IMR-90 (cell line): ENCODE data around the gene PRAF2. TPM values are rescaled to one million over a fixed set of nuclear protein-coding genes. Genes with fewer than 3 reads are reported as not detected.

Experiments
- ATAC-seq: fragments of 200-7000 bp; cut with Tn5 transposase; 2 replicates; pipeline ENCODE4 v1.9.1; 2020; ENCODE audit warnings: low read depth, mild to moderate bottlenecking, moderate library complexity
- BruUV-seq: library from RNA; stranded (reverse); fragments of 400-500 nt; replicated peaks from 2 replicates; lab custom pipeline; 2021; lab: Mats Ljungman, UMichigan
- CTCF ChIA-PET: fragments of 300-600 bp; formaldehyde crosslinking; extraction: SDS; loops from one replicate; lab custom pipeline; 2021; ENCODE audit warnings: antibody characterized with exemption; lab: Yijun Ruan, JAX
- POLR2A ChIA-PET: fragments of 300-600 bp; sonication (Branson Sonifier 250); formaldehyde crosslinking; loops from one replicate; lab custom pipeline; 2022; ENCODE audit warnings: antibody characterized with exemption; ENCODE audit not compliant: unreplicated experiment; lab: Charles Lee
- DNase-seq: peaks from one replicate; pipeline ENCODE4 v3.0.0; 2013
- H2AFZ ChIP-seq: replicated peaks from 2 replicates; pipeline ENCODE3; 2013; ENCODE audit warnings: low read length, mild to moderate bottlenecking; ENCODE audit not compliant: poor library complexity
- H2AK5ac ChIP-seq: 2 replicates; pipeline ENCODE4 v1.6.1; 2013; ENCODE audit warnings: low read depth, low read length, inconsistent platforms
- H2AK9ac ChIP-seq: replicated peaks from 2 replicates; pipeline ENCODE3; 2013; ENCODE audit warnings: mild to moderate bottlenecking, low read depth, low read length, moderate library complexity; ENCODE audit not compliant: poor library complexity
- H2BK120ac ChIP-seq: 2 replicates; pipeline ENCODE4 v1.6.1; 2013; ENCODE audit warnings: low read depth, low read length, inconsistent platforms
- H2BK15ac ChIP-seq: 3 replicates; pipeline ENCODE4 v1.6.1; 2013; ENCODE audit warnings: low read depth, low read length, inconsistent platforms
- H2BK20ac ChIP-seq: 2 replicates; pipeline ENCODE4 v1.6.1; 2013; ENCODE audit warnings: low read depth, mild to moderate bottlenecking, inconsistent platforms, low read length, moderate library complexity
- H2BK5ac ChIP-seq: 2 replicates; pipeline ENCODE4 v1.6.1; 2013; ENCODE audit warnings: mild to moderate bottlenecking, low read depth, low read length, inconsistent platforms; ENCODE audit not compliant: poor library complexity, severe bottlenecking
- H3K14ac ChIP-seq: replicated peaks from 2 replicates; pipeline ENCODE4 v1.6.1; 2013; ENCODE audit warnings: low read depth, low read length, inconsistent platforms
- H3K18ac ChIP-seq: 2 replicates; pipeline ENCODE4 v1.6.1; 2013; ENCODE audit warnings: low read depth, low read length, control low read depth
- H3K23ac ChIP-seq: 2 replicates; pipeline ENCODE4 v1.6.1; 2013; ENCODE audit warnings: low read depth, low read length, inconsistent platforms
- H3K27ac ChIP-seq: 2 replicates; pipeline ENCODE4 v1.5.1; 2013; ENCODE audit warnings: mild to moderate bottlenecking, control low read depth, low read length; ENCODE audit not compliant: insufficient read depth
- H3K27me3 ChIP-seq: 2 replicates; pipeline ENCODE4 v1.6.1; 2013; ENCODE audit warnings: low read length; ENCODE audit not compliant: control insufficient read depth, insufficient read depth
- H3K36me3 ChIP-seq: 2 replicates; pipeline ENCODE4 v1.6.1; 2013; ENCODE audit warnings: low read length, mixed read lengths; ENCODE audit not compliant: control insufficient read depth, insufficient read depth
- H3K4ac ChIP-seq: 2 replicates; pipeline ENCODE4 v1.6.1; 2013; ENCODE audit warnings: low read depth, low read length, inconsistent platforms
- H3K4me1 ChIP-seq: 2 replicates; pipeline ENCODE4 v1.6.1; 2013; ENCODE audit warnings: low read length, mixed read lengths; ENCODE audit not compliant: control insufficient read depth, insufficient read depth
- H3K4me2 ChIP-seq: 2 replicates; pipeline ENCODE4 v1.6.1; 2013; ENCODE audit warnings: low read depth, mild to moderate bottlenecking, control low read depth, low read length, moderate library complexity
- H3K4me3 ChIP-seq: 2 replicates; pipeline ENCODE4 v1.5.1; 2013; ENCODE audit warnings: low read depth, mild to moderate bottlenecking, control low read depth, low read length, moderate library complexity; ENCODE audit not compliant: insufficient read depth
- H3K56ac ChIP-seq: 2 replicates; pipeline ENCODE4 v1.6.1; 2013; ENCODE audit warnings: low read length, inconsistent platforms; ENCODE audit not compliant: insufficient read depth; ENCODE audit errors: extremely low read depth
- H3K79me1 ChIP-seq, 2 experiments: 2 replicates each; pipeline ENCODE4 v1.6.1; 2013; ENCODE audit warnings: low read length in 2 of 2, inconsistent platforms in 1 of 2, low read depth in 1 of 2
- H3K9ac ChIP-seq: 2 replicates; pipeline ENCODE4 v1.6.1; 2013; ENCODE audit warnings: low read depth, low read length, control low read depth
- H3K9me1 ChIP-seq: 2 replicates; pipeline ENCODE4 v1.6.1; 2013; ENCODE audit warnings: low read length, inconsistent platforms; ENCODE audit not compliant: insufficient read depth
- H3K9me3 ChIP-seq: 2 replicates; pipeline ENCODE4 v1.6.1; 2013; ENCODE audit warnings: low read length; ENCODE audit not compliant: control insufficient read depth, insufficient read depth
- H4K20me1 ChIP-seq: 2 replicates; pipeline ENCODE4 v1.6.1; 2013; ENCODE audit warnings: low read length, inconsistent platforms; ENCODE audit not compliant: insufficient read depth
- H4K5ac ChIP-seq: 2 replicates; pipeline ENCODE4 v1.6.1; 2013; ENCODE audit warnings: mild to moderate bottlenecking, low read depth, low read length, control low read depth
- H4K8ac ChIP-seq, 2 experiments: 2 replicates each; pipeline ENCODE4 v1.6.1; 2013; ENCODE audit warnings: low read depth in 2 of 2, low read length in 2 of 2, control low read depth in 1 of 2, inconsistent platforms in 1 of 2
- H4K91ac ChIP-seq: 2 replicates; pipeline ENCODE4 v1.6.1; 2013; ENCODE audit warnings: low read depth, low read length, inconsistent platforms; ENCODE audit not compliant: insufficient read depth
- WGBS, 2 experiments: methylation state at CpG; one replicate each; pipeline versions ENCODE4 v1.1.5 to v1.1.7; 2013; ENCODE audit warnings: missing lambda C conversion rate in 2 of 2; ENCODE audit not compliant: insufficient read length in 1 of 2; ENCODE audit errors: extremely low coverage in 2 of 2; 5-methylcytosine and 5-hydroxymethylcytosine counted together
- dilution Hi-C: fragments of 300-500 bp; cut with HindIII; formaldehyde crosslinking; loops from one replicate; pipeline ENCODE4 v1.14.3; 2018; ENCODE audit warnings: low sequenced_read_pairs; ENCODE audit not compliant: unreplicated experiment
- in situ Hi-C: fragments of 300-500 bp; cut with MboI; formaldehyde crosslinking; loops from 3 replicates; pipeline ENCODE4 v1.14.3; 2019; ENCODE audit warnings: low sequenced_read_pairs, inconsistent platforms, mixed read lengths
- intact Hi-C: fragments of 100-400 bp; cut with micrococcal nuclease; formaldehyde crosslinking; loops from 2 replicates; pipeline ENCODE4 v1.10.0; 2022
- polyA plus RNA-seq, 3 experiments: library from polyadenylated mRNA; depleted of rRNA; stranded (reverse); fragments of >200 nt; gene quantifications; 2 replicates each; pipeline ENCODE4 v1.2.3, GENCODE V29; 2012; ENCODE audit warnings: low replicate concordance in 1 of 3
- total RNA-seq: library from RNA; depleted of rRNA; stranded (reverse); fragments of >200 nt; gene quantifications from 2 replicates; pipeline ENCODE4 v1.2.3, GENCODE V29; 2012
- TF ChIP-seq, protein P1 (sequence below): conservative IDR thresholded peaks from 2 replicates; pipeline ENCODE4 v1.5.1; 2012; ENCODE audit warnings: mild to moderate bottlenecking, low read depth, low read length, improper control_type of control experiment

PRAF2 gene
- total and polyA plus RNA-seq, 2 of the 4 experiments (the other 2 are of a cell fraction) = 3.8 to 65.5 TPM

DNA sequence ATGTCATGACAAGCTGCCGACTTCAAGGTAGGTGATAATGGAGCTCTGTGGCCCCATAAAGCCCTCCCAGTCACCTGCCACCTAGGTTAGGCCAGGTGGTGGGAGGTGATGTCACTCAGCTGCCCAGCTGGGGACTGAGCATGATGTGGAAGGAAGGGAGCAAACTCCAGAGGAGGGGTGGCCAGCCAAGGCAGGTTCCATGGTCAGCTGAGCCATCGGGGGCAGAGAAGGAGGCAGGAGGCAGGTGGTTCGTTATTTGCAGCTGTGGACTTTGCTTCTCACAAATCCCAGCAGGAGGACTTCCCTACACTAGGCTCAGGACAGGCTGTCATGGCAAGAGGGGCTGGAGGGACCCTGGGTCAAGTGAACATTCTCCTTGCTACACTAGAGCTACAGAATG is 12.9 kb downstream of the PRAF2 start:
- CTCF ChIA-PET = no interaction called here
- intact Hi-C loops = no loop called here

More for the DNA sequence above, 12.9 kb downstream of the PRAF2 start:
- no peak overlapping the region for H2BK5ac ChIP-seq
- H2BK120ac ChIP-seq = no peak overlapping the region
- no peaks in the 10 kb centered on the region for H3K9me3 ChIP-seq
- H3K4me1 ChIP-seq = no peaks in the 10 kb centered on the region
- no peaks in the 10 kb centered on the region; the same call in 1 of the 2 replicates for H4K20me1 ChIP-seq
- no peak for ATAC-seq
- no peak overlapping the region for H3K56ac ChIP-seq
- DNase-seq = no peak
- TF ChIP-seq, protein P1, sequence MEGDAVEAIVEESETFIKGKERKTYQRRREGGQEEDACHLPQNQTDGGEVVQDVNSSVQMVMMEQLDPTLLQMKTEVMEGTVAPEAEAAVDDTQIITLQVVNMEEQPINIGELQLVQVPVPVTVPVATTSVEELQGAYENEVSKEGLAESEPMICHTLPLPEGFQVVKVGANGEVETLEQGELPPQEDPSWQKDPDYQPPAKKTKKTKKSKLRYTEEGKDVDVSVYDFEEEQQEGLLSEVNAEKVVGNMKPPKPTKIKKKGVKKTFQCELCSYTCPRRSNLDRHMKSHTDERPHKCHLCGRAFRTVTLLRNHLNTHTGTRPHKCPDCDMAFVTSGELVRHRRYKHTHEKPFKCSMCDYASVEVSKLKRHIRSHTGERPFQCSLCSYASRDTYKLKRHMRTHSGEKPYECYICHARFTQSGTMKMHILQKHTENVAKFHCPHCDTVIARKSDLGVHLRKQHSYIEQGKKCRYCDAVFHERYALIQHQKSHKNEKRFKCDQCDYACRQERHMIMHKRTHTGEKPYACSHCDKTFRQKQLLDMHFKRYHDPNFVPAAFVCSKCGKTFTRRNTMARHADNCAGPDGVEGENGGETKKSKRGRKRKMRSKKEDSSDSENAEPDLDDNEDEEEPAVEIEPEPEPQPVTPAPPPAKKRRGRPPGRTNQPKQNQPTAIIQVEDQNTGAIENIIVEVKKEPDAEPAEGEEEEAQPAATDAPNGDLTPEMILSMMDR = no peak
- peaks cover 3% of the 10 kb centered on the region; the same call in 1 of the 2 replicates for H3K36me3 ChIP-seq
- WGBS, 2 experiments = no CpG with 5 or more reads among the region's 3 CpGs
- POLR2A ChIA-PET = no interaction called here
- no peaks in the 10 kb centered on the region for H3K27me3 ChIP-seq
- H4K8ac ChIP-seq = no peak overlapping the region
- no peak overlapping the region for H2AK5ac ChIP-seq
- no peak overlapping the region for H2AFZ ChIP-seq
- dilution Hi-C loops (no loop called here), in situ Hi-C loops (loop anchor here (25.0 kb wide), 1 partner anchor 99 kb away; the partner anchor contains the start of genes KCND1 and OTUD5)
- H2AK9ac ChIP-seq = peak overlapping the region; percentile 55
- H3K18ac ChIP-seq = no peak overlapping the region
- no peak overlapping the region for H4K5ac ChIP-seq
- no peak overlapping the region for H2BK20ac ChIP-seq
- H4K91ac ChIP-seq = no peak overlapping the region
- H3K23ac ChIP-seq = no peak overlapping the region
- no peaks in the 10 kb centered on the region for H3K9me1 ChIP-seq
- H3K27ac ChIP-seq = no peak overlapping the region
- BruUV-seq = no TSS peak
- H3K14ac ChIP-seq = no peak overlapping the region
- no peak overlapping the region for H3K4me3 ChIP-seq
- no peaks in the 10 kb centered on the region for H3K79me1 ChIP-seq
- no peak overlapping the region for H3K9ac ChIP-seq
- H3K4me2 ChIP-seq = no peak overlapping the region
- H2BK15ac ChIP-seq = no peak overlapping the region
- H3K4ac ChIP-seq = no peak overlapping the region
